Left renal pelvis (tissue), 4 donors: Measurements from ENCODE around the gene FRMPD4. TPM values are rescaled to one million over a fixed set of nuclear protein-coding genes. Genes with fewer than 3 reads are reported as not detected.

ENCODE experiments used
- DNase-seq, 4 donors: peaks; one replicate each; pipeline ENCODE4 v3.0.0-alpha.2; 2013; ENCODE audit warnings: low read depth in 4 of 4, low spot score in 3 of 4
- polyA plus RNA-seq, 4 donors: library from polyadenylated mRNA; unstranded; fragments of 120-200 nt; gene quantifications; one replicate each; pipeline ENCODE4 v1.2.1, GENCODE V29; 2013; ENCODE audit not compliant: insufficient read length in 4 of 4

Gene FRMPD4
- polyA plus RNA-seq, 4 donors, result 0.09 to 0.34 (median 0.15) TPM

GRCh38 chrX:12210196-12210815 is 72.0 kb downstream of the FRMPD4 start:
- no peak for DNase-seq

DNA sequence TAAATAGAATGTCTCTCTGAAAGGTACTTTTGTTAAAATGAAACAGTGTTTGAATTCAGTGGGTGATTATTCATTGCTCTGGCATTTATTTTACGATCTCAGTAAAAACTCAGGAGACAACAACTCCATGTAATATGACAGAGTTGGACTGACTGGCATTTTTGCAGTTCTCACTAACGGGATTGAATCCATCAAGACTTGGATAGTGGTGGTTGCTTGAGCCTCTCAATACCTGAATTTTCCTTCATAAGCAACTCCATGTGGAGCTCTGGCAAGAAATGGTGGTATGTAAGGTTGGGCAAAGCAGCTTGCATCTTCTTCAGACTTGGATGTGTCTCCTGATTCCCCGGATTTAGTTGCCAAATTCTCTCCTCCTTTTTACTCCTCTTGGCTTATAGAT is 72.7 kb downstream of the FRMPD4 start:
- no peak for DNase-seq

DNA sequence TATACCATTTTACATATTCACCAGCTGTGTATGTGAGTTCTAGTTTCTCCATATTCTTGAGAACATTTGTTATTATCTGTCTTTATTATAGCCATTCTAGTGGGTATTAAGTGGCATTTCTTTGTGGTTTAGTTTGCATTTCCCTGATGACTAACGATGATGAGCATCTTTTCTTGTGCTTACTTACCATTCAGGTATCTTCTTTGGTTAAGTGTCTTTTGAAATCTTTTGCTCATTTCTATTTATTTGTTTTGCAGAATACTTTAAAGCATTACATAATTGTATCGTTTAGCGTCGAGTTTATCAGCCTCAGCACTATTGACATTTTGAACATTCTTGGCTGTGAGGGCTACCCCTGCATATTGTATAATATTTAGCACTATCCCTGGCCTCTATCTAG is 85.4 kb downstream of the FRMPD4 start:
- DNase-seq, result no peak

DNA sequence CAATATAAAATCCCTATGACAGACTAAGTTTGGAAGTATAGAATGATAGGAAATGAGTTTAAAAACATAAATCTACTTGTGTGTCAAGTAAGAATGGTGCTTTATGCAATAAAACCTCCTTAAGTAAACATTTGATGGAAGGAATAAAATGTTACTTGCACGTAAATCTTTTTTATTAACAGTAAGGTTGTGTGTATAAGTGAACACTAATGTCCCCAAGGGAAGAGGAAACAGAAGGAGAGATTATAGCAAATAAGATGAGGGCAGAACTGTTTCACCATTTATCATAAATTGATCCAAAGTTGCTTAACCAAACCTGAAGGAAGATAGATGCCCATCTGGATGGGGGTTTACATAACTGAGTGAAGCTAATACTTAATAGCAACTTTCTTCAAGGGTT is 86.8 kb downstream of the FRMPD4 start:
- no peak for DNase-seq

DNA sequence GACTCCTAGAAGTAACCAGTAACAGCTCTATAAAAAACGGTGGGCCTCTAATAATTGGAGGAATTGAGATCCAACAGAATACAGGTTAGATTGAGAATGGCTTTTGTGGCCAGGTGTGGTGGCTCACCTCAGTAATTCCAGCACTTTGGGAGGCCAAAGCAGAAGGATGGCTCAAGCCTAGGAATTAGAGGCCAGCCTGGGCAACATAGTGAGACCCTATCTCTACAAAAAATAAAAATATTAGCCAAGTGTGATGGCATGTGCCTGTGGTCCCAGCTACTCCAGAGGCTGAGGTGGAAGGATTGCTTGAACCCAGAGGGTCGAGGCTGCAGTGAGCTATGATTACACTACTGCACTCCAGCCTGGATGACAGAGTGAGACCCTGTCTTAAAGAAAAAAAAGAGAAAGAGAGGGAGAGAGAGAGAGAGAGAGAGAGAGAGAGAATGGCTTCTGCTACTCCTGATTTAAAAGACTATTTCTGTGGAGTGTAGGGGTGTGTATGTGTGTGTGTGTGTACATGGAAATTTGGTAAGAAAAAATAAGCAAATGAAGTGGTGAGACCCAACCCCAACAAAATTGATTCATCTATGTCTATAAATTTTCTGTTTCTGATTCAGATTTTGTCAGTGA is 89.3 kb downstream of the FRMPD4 start:
- DNase-seq, result no peak

- no peak for DNase-seq
Measured at GRCh38 chrX:12228862-12229261, 90.6 kb downstream of the FRMPD4 start.

GRCh38 chrX:12229986-12230385 is 91.7 kb downstream of the FRMPD4 start:
- no peak for DNase-seq

GRCh38 chrX:12234534-12235329 is 96.5 kb downstream of the FRMPD4 start:
- no peak for DNase-seq

- no peak for DNase-seq
Measured at GRCh38 chrX:12236156-12236555, 97.9 kb downstream of the FRMPD4 start.

DNA sequence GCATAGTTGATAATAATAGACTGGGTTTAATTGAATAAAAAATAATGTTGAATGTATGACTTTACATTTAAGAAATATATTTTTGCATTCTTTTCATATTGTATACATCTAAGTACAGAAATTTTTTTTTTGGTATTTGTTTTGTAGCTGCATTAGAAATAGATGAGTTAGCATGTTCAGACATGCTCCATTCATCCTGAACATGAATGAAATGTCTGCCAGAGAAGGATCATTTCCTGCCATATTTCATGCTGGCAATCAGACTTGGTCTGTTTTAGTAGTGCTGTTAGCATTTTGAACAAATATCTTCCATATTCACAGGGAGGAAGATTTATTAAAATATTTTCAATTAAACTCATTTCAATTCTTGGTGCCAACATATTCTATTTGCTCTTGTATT is 98.9 kb downstream of the FRMPD4 start:
- no peak for DNase-seq

GRCh38 chrX:12237771-12238170 is 99.5 kb downstream of the FRMPD4 start:
- no peak for DNase-seq

GRCh38 chrX:12239356-12240082 is 101.2 kb downstream of the FRMPD4 start:
- DNase-seq, result no peak

- DNase-seq, result no peak
Measured at GRCh38 chrX:12240491-12240890, 102.2 kb downstream of the FRMPD4 start.

DNA sequence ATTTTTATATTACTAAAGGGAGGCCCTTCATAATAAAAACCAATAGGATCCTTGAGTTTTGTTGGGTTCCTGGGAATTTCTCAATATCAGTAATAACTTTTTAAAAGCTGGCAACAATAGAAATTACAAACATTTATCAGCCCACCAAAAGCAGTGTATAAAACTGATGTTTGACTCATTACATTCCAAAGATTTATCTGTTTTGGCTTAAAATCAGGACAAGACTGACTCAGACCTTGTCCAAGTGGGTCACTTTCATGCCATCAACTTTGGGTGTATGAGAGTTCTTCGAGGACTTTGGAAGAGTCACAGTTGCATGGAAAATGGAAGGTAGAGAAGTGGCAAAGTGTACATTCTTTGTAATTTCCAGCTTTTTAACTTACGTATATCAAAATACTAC is 102.8 kb downstream of the FRMPD4 start:
- no peak for DNase-seq

DNA sequence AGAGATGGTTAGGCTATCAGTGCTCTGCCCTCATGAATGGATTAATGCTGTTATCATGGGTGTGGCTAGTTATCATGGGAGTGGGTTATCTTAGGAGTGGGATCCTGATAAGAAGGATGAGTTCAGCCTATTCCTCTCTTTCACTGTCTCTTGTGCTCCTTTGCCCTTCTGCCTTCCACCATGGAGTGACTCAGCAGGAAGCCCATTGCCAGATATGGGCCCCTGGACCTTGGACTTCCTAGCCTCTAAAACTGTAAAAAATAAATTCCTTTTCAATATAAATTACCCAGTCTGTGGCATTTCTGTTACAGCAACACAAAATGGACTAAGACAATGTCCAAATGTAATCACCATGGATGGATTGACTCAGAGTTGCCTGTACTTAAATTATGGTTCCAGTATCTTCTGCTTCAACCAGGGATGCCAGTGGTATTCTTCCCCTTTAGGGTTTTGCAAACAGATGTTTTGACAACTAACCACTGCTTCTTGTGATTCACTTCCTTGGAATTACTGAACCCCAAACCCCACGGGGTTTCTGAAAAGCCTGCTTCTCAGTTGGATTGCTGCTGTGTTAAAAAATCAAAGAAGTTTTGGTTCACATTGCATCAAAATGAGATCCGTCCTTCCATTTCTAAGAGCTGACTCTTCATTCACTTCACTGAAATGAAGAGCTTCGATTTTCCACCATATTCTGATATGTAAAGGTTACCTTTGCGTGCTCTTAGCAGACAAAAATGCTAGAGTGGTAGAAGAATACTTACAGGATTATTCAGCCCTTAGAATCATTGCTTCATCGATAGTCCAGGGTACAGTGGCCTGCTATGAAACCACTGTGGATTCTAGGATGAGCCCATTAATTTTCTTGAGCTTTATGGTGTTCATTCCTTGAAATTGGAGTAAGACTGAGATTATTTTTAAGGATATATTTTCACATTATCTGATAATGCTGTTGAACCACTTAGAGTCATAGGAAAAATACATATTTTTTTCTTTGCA is 107.7 kb downstream of the FRMPD4 start:
- no peak for DNase-seq

DNA sequence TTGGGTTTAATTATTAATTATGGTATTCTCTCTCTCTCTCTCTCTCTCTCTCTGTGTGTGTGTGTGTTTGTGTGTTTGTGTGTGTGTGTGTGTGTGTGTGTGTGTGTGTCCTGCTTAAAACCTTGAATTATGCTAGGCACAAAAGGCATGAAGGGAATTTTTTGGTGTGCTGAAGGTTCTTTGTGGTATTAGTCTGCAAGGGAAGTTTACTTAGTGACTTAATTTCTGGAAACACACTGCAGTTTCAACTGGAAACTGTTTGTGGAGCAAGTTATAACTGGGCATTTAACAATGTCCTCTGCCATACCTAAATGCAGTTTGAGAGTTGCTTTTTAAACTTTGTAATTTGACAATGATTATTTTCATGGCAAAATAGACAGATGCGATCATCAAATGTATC is 111.7 kb downstream of the FRMPD4 start:
- no peak for DNase-seq

DNA sequence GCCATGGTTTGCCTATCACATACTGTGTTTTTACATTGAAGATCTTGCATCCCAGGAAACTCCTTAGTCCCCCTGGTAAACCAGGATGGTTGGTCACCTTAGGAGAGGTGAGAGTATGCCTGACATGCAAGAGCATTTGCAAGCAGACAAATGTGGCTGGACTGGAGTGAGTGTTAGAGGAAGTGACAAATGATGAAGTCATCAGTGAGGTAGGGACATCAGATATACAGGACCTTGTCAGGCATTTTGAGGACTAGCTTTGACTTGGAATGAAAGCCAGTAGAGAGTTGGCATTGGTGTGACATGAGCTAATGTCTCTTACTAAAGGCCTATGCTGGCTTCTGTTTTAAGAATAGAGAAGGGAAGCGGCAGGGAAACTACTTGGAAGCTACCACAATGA is 124.9 kb downstream of the FRMPD4 start:
- no peak for DNase-seq

- no peak for DNase-seq
Measured at GRCh38 chrX:12269484-12269883, 131.2 kb downstream of the FRMPD4 start.

DNA sequence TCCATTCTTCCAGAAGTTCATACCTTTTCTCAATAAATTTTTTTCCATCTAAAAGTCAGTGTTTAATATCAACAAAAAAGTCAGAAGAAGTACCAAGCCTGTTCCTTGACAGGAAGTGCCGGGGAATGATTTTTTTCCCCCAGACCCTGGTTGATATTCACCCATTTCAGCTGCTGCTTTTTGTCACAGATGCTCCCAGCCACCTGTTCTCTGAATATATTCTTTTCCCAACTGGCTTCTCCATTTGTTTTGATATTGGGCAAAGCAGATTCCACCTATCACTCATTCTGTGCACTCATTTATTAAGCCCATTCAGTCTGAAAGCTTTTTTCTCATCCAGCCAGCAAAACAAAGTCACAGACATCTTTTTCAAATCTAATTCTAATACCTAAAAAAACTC is 139.9 kb downstream of the FRMPD4 start:
- no peak for DNase-seq

DNA sequence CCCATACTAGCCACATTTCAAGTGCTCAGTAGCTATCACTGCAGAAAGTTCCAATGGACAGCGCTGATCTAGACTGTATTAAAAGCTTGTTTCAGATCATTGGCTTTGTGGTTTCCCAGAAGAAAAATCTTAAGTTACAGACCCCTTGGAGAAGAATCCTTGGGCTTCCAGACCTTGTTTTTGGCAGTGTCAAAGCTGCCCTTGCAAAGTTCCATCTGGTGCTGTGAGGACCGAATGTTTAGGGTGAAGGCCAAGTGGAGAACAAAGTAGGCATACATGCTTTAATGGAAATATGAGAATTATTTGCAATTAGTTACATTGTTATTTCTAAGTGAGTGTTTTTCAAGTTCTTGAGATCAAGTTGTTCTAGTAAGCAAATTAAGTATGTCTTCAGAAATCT is 144.7 kb downstream of the FRMPD4 start:
- no peak for DNase-seq
